B cell (primary cell): ENCODE results near the gene SENP3. TPM values are rescaled to one million over a fixed set of nuclear protein-coding genes. Genes with fewer than 3 reads are reported as not detected.

ENCODE experiments used
- ATAC-seq: fragments of 200-7000 bp; cut with Tn5 transposase; one replicate; pipeline ENCODE4 v1.10.0; 2021; ENCODE audit warnings: low read depth, mild to moderate bottlenecking, moderate number of reproducible peaks, moderate library complexity
- CTCF ChIA-PET: fragments of 350-600 bp; sonication (Branson Sonifier 250); formaldehyde crosslinking; loops from one replicate; lab custom pipeline; 2021; ENCODE audit warnings: antibody characterized with exemption, inconsistent platforms; lab: Charles Lee
- POLR2A ChIA-PET: fragments of 350-600 bp; sonication (Branson Sonifier 250); formaldehyde crosslinking; loops from one replicate; lab custom pipeline; 2021; ENCODE audit warnings: antibody characterized with exemption; lab: Charles Lee
- DNase-seq: peaks from one replicate; pipeline ENCODE4 v3.0.0; 2013
- H2AFZ ChIP-seq: 2 replicates; pipeline ENCODE4 v1.6.1; 2012; ENCODE audit warnings: mild to moderate bottlenecking, low read depth, low read length; ENCODE audit not compliant: insufficient read depth, poor library complexity, severe bottlenecking
- H3K27ac ChIP-seq, 2 donors: 1 replicate in 1 of 2; 2 replicates in 1 of 2; pipeline ENCODE4 v1.5.1; 2012 to 2013; ENCODE audit warnings: low read length in 2 of 2, mild to moderate bottlenecking in 2 of 2, moderate library complexity in 1 of 2
- H3K27me3 ChIP-seq, 4 experiments: fragments of 200-600 bp in 1 of 4; sonication (generic) in 1 of 4; replicated peaks in 1 of 4; 1 replicate in 2 of 4; 2 replicates in 2 of 4; pipeline versions ENCODE4 v1.6.1 to v1.7.0; 2013 to 2016; ENCODE audit warnings: low read length in 3 of 4, mild to moderate bottlenecking in 2 of 4, mixed read lengths in 1 of 4, moderate library complexity in 1 of 4; ENCODE audit not compliant: insufficient read depth in 4 of 4, control insufficient read depth in 3 of 4; ENCODE audit errors: control extremely low read depth in 1 of 4
- H3K36me3 ChIP-seq, 2 experiments: replicated peaks in 1 of 2; 1 replicate in 1 of 2; 2 replicates in 1 of 2; pipeline versions ENCODE4 v1.6.1 to v1.7.1; 2013; ENCODE audit warnings: low read length in 1 of 2; ENCODE audit not compliant: insufficient read depth in 2 of 2, control insufficient read depth in 1 of 2; ENCODE audit errors: control extremely low read depth in 1 of 2, extremely low read depth in 1 of 2
- H3K4me1 ChIP-seq, 2 donors: fragments of 200-600 bp in 1 of 2; sonication (generic) in 1 of 2; 1 replicate in 1 of 2; 2 replicates in 1 of 2; pipeline versions ENCODE4 v1.5.1 to v1.6.1; 2013 to 2017; ENCODE audit warnings: low read length in 2 of 2; ENCODE audit not compliant: control insufficient read depth in 2 of 2, insufficient read depth in 2 of 2
- H3K4me2 ChIP-seq: replicated peaks from 2 replicates; pipeline ENCODE3; 2012; ENCODE audit warnings: mild to moderate bottlenecking, low read depth, low read length; ENCODE audit not compliant: poor library complexity, severe bottlenecking
- H3K4me3 ChIP-seq, 5 experiments: fragments of 200-600 bp in 1 of 5; sonication (generic) in 1 of 5; 1 replicate in 3 of 5; 2 replicates in 2 of 5; pipeline versions ENCODE4 v1.5.1 to v1.7.0; 2011 to 2016; ENCODE audit warnings: low read length in 4 of 5, mild to moderate bottlenecking in 4 of 5, low read depth in 2 of 5, control low read depth in 1 of 5, moderate library complexity in 1 of 5; ENCODE audit not compliant: insufficient read depth in 1 of 5; ENCODE audit errors: control extremely low read depth in 1 of 5, extremely low read depth in 1 of 5
- H3K79me2 ChIP-seq: fragments of 200-600 bp; sonication (generic); one replicate; pipeline ENCODE4 v1.6.0; 2016; ENCODE audit warnings: low read length; ENCODE audit not compliant: control insufficient read depth, insufficient read depth
- H3K9ac ChIP-seq: fragments of 200-600 bp; sonication (generic); 2 replicates; pipeline ENCODE4 v1.6.1; 2017; ENCODE audit warnings: mild to moderate bottlenecking, low read length, moderate library complexity
- H3K9me3 ChIP-seq, 3 donors: one replicate each; pipeline versions ENCODE4 v1.6.1 to v1.7.1; 2013; ENCODE audit warnings: low read length in 2 of 3; ENCODE audit not compliant: control insufficient read depth in 2 of 3, insufficient read depth in 1 of 3; ENCODE audit errors: control extremely low read depth in 1 of 3
- H4K20me1 ChIP-seq: 2 replicates; pipeline ENCODE4 v1.6.0; 2012; ENCODE audit warnings: mild to moderate bottlenecking, low read length; ENCODE audit not compliant: insufficient read depth, control insufficient read depth, poor library complexity, severe bottlenecking
- H3K27ac Mint-ChIP-seq: one replicate; pipeline ENCODE4 v1.8.0; 2021; ENCODE audit warnings: mixed read lengths
- H3K27me3 Mint-ChIP-seq: one replicate; pipeline ENCODE4 v1.8.0; 2021; ENCODE audit warnings: mixed read lengths
- H3K4me1 Mint-ChIP-seq: one replicate; pipeline ENCODE4 v1.8.0; 2021; ENCODE audit warnings: mixed read lengths
- H3K4me3 Mint-ChIP-seq: one replicate; pipeline ENCODE4 v1.8.0; 2021; ENCODE audit warnings: mixed read lengths
- H3K9me3 Mint-ChIP-seq: one replicate; pipeline ENCODE4 v1.8.0; 2022; ENCODE audit warnings: mixed read lengths; ENCODE audit not compliant: insufficient read depth
- EZH2 ChIP-seq: IDR thresholded peaks from 2 replicates; pipeline ENCODE4 v1.6.1; 2012; ENCODE audit warnings: borderline replicate concordance, low read depth, mild to moderate bottlenecking, moderate library complexity, low read length; ENCODE audit not compliant: insufficient read depth, poor library complexity, severe bottlenecking
- WGBS: methylation state at CpG from one replicate; pipeline ENCODE4 v1.1.5; 2013; ENCODE audit warnings: missing lambda C conversion rate; ENCODE audit not compliant: insufficient coverage; 5-methylcytosine and 5-hydroxymethylcytosine counted together
- intact Hi-C: fragments of 100-400 bp; cut with micrococcal nuclease; formaldehyde crosslinking; loops from one replicate; pipeline ENCODE4 v1.10.0; 2022
- polyA plus RNA-seq: library from polyadenylated mRNA; depleted of rRNA; stranded (reverse); fragments of >200 nt; gene quantifications from 2 replicates; pipeline ENCODE4 v1.2.3, GENCODE V29; 2012
- total RNA-seq, 2 donors: library from RNA; stranded (reverse); fragments of 120-200 nt in 1 of 2; gene quantifications; 1 replicate in 1 of 2; 2 replicates in 1 of 2; pipeline versions ENCODE4 v1.2.3 to v1.2.4, GENCODE V29; 2013 to 2022
- TF ChIP-seq, protein P1 (sequence below): fragments of 200-600 bp; IDR thresholded peaks from one replicate; pipeline ENCODE4 v1.8.0; 2022; ENCODE audit warnings: antibody characterized with exemption, mild to moderate bottlenecking

Gene SENP3
- total and polyA plus RNA-seq, 2 donors (not counting 1 experiment from before 2014, with no cell fraction given), result 45.1 to 57.1 TPM

- H3K9me3 ChIP-seq, result no peaks in the 10 kb centered on the region
- ChIA-PET CTCF (interaction anchor here (1.0 to 25.0 kb wide), 3 partner anchors 8 to 63 kb away, joined by 3 to 666 read pairs (median 126); partner anchors contain the start of genes FXR2, SENP3 and TNFSF13), POLR2A (interaction anchor here (0.6 kb wide), 2 partner anchors 10 to 35 kb away, joined by 3 to 4 read pairs; no protein-coding TSS in a partner anchor)
- TF ChIP-seq, protein P1, sequence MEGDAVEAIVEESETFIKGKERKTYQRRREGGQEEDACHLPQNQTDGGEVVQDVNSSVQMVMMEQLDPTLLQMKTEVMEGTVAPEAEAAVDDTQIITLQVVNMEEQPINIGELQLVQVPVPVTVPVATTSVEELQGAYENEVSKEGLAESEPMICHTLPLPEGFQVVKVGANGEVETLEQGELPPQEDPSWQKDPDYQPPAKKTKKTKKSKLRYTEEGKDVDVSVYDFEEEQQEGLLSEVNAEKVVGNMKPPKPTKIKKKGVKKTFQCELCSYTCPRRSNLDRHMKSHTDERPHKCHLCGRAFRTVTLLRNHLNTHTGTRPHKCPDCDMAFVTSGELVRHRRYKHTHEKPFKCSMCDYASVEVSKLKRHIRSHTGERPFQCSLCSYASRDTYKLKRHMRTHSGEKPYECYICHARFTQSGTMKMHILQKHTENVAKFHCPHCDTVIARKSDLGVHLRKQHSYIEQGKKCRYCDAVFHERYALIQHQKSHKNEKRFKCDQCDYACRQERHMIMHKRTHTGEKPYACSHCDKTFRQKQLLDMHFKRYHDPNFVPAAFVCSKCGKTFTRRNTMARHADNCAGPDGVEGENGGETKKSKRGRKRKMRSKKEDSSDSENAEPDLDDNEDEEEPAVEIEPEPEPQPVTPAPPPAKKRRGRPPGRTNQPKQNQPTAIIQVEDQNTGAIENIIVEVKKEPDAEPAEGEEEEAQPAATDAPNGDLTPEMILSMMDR, result no peak
- TF ChIP-seq EZH2, result no peak
- peaks cover 5% of the 10 kb centered on the region for H3K79me2 ChIP-seq
- H2AFZ ChIP-seq, result no peak overlapping the region
- peak overlapping the region; percentile 51 for H3K4me3 Mint-ChIP-seq
- H4K20me1 ChIP-seq, result no peaks in the 10 kb centered on the region
- no peak overlapping the region for H3K9ac ChIP-seq
- H3K27ac Mint-ChIP-seq, result peak overlapping the region; percentile 93
- H3K4me3 ChIP-seq, result no peak overlapping the region
- H3K4me1 Mint-ChIP-seq, result peaks cover 54% of the 10 kb centered on the region
- ATAC-seq (no peak), DNase-seq (peak; percentile 13)
- peaks cover 39 to 57% of the 10 kb centered on the region in 2 donors for H3K4me1 ChIP-seq
- no peaks in the 10 kb centered on the region for H3K27me3 Mint-ChIP-seq
- no peaks in the 10 kb centered on the region for H3K27me3 ChIP-seq
- H3K27ac ChIP-seq, result peak overlapping the region in 1 of 2 donors; percentile 92
- no peaks in the 10 kb centered on the region for H3K9me3 Mint-ChIP-seq
- intact Hi-C loops, result no loop called here
- H3K4me2 ChIP-seq, result no peak overlapping the region
- no peaks in the 10 kb centered on the region for H3K36me3 ChIP-seq
- WGBS, result 22% methylated on average over 1 of the region's 4 CpGs
Observed at GRCh38 chr17:7551396-7551795, 10.3 kb upstream of the SENP3 start.

DNA sequence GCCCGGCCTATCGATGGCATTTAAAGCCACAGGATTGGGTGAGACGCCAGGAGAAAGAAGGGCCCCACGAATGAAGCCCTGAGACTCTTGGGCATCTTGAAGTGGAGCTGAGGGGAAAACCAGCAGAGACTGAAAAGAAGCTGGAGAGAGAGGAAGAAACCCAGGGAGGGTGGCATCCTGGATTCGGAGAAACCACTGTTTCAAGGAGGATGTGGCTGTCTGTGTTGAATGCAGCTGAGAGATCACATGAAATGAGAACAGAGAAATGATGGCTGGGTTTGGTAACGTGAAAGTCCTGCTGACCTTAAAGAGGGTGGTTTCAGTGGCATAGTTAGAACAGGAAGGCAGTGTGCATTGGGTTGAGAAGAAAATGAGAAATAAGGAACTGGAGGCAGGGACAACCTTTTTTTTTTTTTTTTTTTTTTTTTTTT, 9.1 kb upstream of the SENP3 start:
- peak overlapping the region; percentile 76 to 92 for H3K27ac ChIP-seq
- H3K27me3 ChIP-seq, result no peaks in the 10 kb centered on the region
- Mint-ChIP-seq H3K27me3 (no peaks in the 10 kb centered on the region), H3K4me3 (peak overlapping the region; percentile 79), H3K4me1 (peaks cover 58% of the 10 kb centered on the region), H3K9me3 (no peaks in the 10 kb centered on the region), H3K27ac (peak overlapping the region; percentile 93)
- CTCF ChIA-PET, result interaction anchor here (1.0 to 25.0 kb wide), 6 partner anchors 7 to 196 kb away, joined by 3 to 666 read pairs (median 6); partner anchors contain the start of genes CD68, FXR2, SENP3 and TNFSF13
- H2AFZ ChIP-seq, result peak overlapping the region; percentile 5
- H3K4me3 ChIP-seq, result peak overlapping the region in 2 of 5 experiments; percentile 0 to 44
- H4K20me1 ChIP-seq, result no peaks in the 10 kb centered on the region
- TF ChIP-seq, protein P1, result no peak
- TF ChIP-seq EZH2, result no peak
- peak overlapping the region; percentile 62 for H3K4me2 ChIP-seq
- peaks cover 0 to 3% of the 10 kb centered on the region in 2 experiments for H3K36me3 ChIP-seq
- 3% methylated on average over 6 of the region's 6 CpGs for WGBS
- intact Hi-C loops, result loop anchor here (1.0 kb wide), 1 partner anchor 9 kb away; the partner anchor contains the start of gene SENP3
- DNase-seq, result peak; percentile 89
- H3K4me1 ChIP-seq, result peaks cover 39 to 60% of the 10 kb centered on the region in 2 donors
- peaks cover 1% of the 10 kb centered on the region for H3K79me2 ChIP-seq
- POLR2A ChIA-PET, result interaction anchor here (0.6 to 0.9 kb wide), 12 partner anchors 8 to 368 kb away, joined by 3 to 10 read pairs (median 6); partner anchors contain the start of gene SENP3
- no peaks in the 10 kb centered on the region for H3K9me3 ChIP-seq
- peak; percentile 84 for ATAC-seq
- H3K9ac ChIP-seq, result peak overlapping the region; percentile 56
